GM18867 (cell line): ENCODE data around the gene ZMYND8.
"Not testable (repeated sequence)": the region's sequence is repeated elsewhere in the genome, so short reads cannot be mapped to it uniquely, and the experiment has no call there.

ENCODE experiments used
- ATAC-seq: cut with Tn5 transposase; IDR thresholded peaks from one replicate; pipeline ENCODE4 v1.9.1; 2021; ENCODE audit warnings: mild to moderate bottlenecking, moderate library complexity; ENCODE audit not compliant: unreplicated experiment

ZMYND8 gene

GRCh38 chr20:47253872-47254271, 102.6 kb downstream of the ZMYND8 start:
- no peak for ATAC-seq

GRCh38 chr20:47252879-47253307, 103.6 kb downstream of the ZMYND8 start:
- no peak for ATAC-seq

- no peak for ATAC-seq
Observed at GRCh38 chr20:47251154-47252020, 105.1 kb downstream of the ZMYND8 start.

- no peak for ATAC-seq
Observed at GRCh38 chr20:47250360-47250759, 106.1 kb downstream of the ZMYND8 start.

GRCh38 chr20:47249913-47250312, 106.6 kb downstream of the ZMYND8 start:
- no peak for ATAC-seq

- no peak for ATAC-seq
Observed at GRCh38 chr20:47248448-47248966, 108.0 kb downstream of the ZMYND8 start.

GRCh38 chr20:47247972-47248371, 108.5 kb downstream of the ZMYND8 start:
- ATAC-seq: no peak

- no peak for ATAC-seq
Observed at GRCh38 chr20:47246061-47246777, 110.3 kb downstream of the ZMYND8 start.

GRCh38 chr20:47245166-47245565, 111.3 kb downstream of the ZMYND8 start:
- not testable (repeated sequence) for ATAC-seq

- no peak for ATAC-seq
Observed at GRCh38 chr20:47244451-47244850, 112.0 kb downstream of the ZMYND8 start.

GRCh38 chr20:47243532-47244305, 112.8 kb downstream of the ZMYND8 start:
- ATAC-seq: no peak

GRCh38 chr20:47243003-47243402, 113.5 kb downstream of the ZMYND8 start:
- ATAC-seq: no peak

GRCh38 chr20:47241345-47241781, 115.1 kb downstream of the ZMYND8 start:
- no peak for ATAC-seq

GRCh38 chr20:47240096-47240495, 116.4 kb downstream of the ZMYND8 start:
- ATAC-seq: not testable (repeated sequence)

- ATAC-seq: no peak
Observed at GRCh38 chr20:47239719-47240067, 116.8 kb downstream of the ZMYND8 start.

- no peak for ATAC-seq
Observed at GRCh38 chr20:47238780-47239718, 117.5 kb downstream of the ZMYND8 start.

GRCh38 chr20:47237715-47238114, 118.8 kb downstream of the ZMYND8 start:
- ATAC-seq: no peak

- no peak for ATAC-seq
Observed at GRCh38 chr20:47236639-47236900, 119.9 kb downstream of the ZMYND8 start.

- no peak for ATAC-seq
Observed at GRCh38 chr20:47235853-47236638, 120.5 kb downstream of the ZMYND8 start.
